ENCODE results near the gene HOXB3. TPM values are rescaled to one million over a fixed set of nuclear protein-coding genes. Genes with fewer than 3 reads are reported as not detected.

Gene HOXB3
- total and polyA plus RNA-seq, 2 of the 4 experiments (the other 2 are of a cell fraction): 6.3 to 59.6 TPM

DNA sequence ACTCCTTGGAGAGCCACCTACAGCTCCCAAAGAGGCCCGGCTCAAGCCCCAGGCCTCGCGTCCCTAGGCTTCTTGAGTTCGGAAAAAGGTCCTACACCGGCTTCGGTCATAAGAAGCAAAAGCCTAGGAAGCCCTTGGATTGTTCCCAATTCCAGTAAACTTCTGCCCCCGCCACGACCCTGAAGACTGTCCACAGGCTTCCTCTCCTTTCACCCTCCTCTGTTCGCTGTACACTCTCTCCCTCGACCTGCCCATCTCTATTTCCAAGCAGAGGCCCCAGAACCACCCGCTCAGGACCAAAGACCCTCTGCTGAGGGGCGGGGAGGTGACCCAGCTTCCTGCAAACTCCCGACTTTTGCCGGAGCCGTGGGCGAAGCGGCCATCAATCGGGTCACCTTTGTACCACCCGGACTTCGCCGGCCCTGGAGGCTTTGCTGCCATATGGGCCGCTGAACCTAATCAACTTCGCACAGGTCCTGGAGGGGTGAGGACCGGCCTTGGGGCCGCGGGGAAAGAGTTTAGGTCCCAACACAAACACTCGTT lies 47.9 kb downstream of the HOXB3 start:
- Histone ChIP-seq H3K4ac (ENCODE audit: low read depth, low read length) (peak overlapping the region; percentile 95), H3K79me1 (ENCODE audit: low read depth in 1 of 2, low read length in 2 of 2) (peaks cover 0 to 41% of the 10 kb centered on the region in 2 experiments; a peak in 2 of 4 replicates), H3K4me3 (ENCODE audit: insufficient read depth, low read depth, low read length) (peak overlapping the region; percentile 96), H3K4me2 (ENCODE audit: low read depth, low read length) (peak overlapping the region; percentile 75), H3K9ac (ENCODE audit: low read depth, low read length) (peak overlapping the region; percentile 100), H2BK120ac (ENCODE audit: low read depth, low read length) (peak overlapping the region; percentile 88), H3K27me3 (ENCODE audit: control insufficient read depth, insufficient read depth, low read length) (no peaks in the 10 kb centered on the region), H3K14ac (replicated peaks; ENCODE audit: low read depth, low read length) (peak overlapping the region; percentile 98), H3K23ac (ENCODE audit: low read depth, low read length) (peak overlapping the region; percentile 97), H4K5ac (ENCODE audit: low read depth, low read length) (peak overlapping the region; percentile 80), H2BK15ac (ENCODE audit: low read depth, low read length) (0 out of 3 replicates have a peak overlapping the region, but pooled peaks have one; percentile 19), H2BK5ac (ENCODE audit: low read depth, low read length, poor library complexity, severe bottlenecking) (peak overlapping the region; percentile 96), H4K8ac (ENCODE audit: low read depth in 2 of 2, low read length in 2 of 2) (peak overlapping the region; percentile 84 to 89), H2AK9ac (replicated peaks; ENCODE audit: low read depth, low read length, poor library complexity) (peak overlapping the region; percentile 96), H3K9me1 (ENCODE audit: insufficient read depth, low read length) (peaks cover 10% of the 10 kb centered on the region), H3K56ac (ENCODE audit: extremely low read depth, insufficient read depth, low read length) (peak overlapping the region; percentile 97), H3K18ac (ENCODE audit: low read depth, low read length) (peak overlapping the region; percentile 61), H2BK20ac (ENCODE audit: low read depth, low read length) (no peak overlapping the region; the same call in 1 of the 2 replicates), H3K36me3 (ENCODE audit: control insufficient read depth, insufficient read depth, low read length) (peaks cover 20% of the 10 kb centered on the region), H4K91ac (ENCODE audit: insufficient read depth, low read depth, low read length) (peak overlapping the region; percentile 94), H3K4me1 (ENCODE audit: control insufficient read depth, insufficient read depth, low read length) (peaks cover 30% of the 10 kb centered on the region), H3K9me3 (ENCODE audit: control insufficient read depth, insufficient read depth, low read length) (no peaks in the 10 kb centered on the region), H4K20me1 (ENCODE audit: insufficient read depth, low read length) (no peaks in the 10 kb centered on the region), H2AK5ac (ENCODE audit: low read depth, low read length) (peak overlapping the region; percentile 83), H3K27ac (ENCODE audit: insufficient read depth, low read length) (peak overlapping the region; percentile 99), H2AFZ (replicated peaks; ENCODE audit: low read length, poor library complexity) (peak overlapping the region; percentile 77)
- no TSS peak for BruUV-seq (replicated peaks)
- intact Hi-C loops (cut with micrococcal nuclease): no loop called here
- dilution Hi-C loops (cut with HindIII; ENCODE audit: low sequenced_read_pairs, unreplicated experiment): no loop called here
- 0% methylated on average over 4 of the region's 27 CpGs; no CpG with 5 or more reads in 1 of the 2 experiments for whole genome bisulfite sequencing, 2 experiments (ENCODE audit: extremely low coverage in 2 of 2, insufficient read length in 1 of 2)
- ATAC-seq (ENCODE audit: low read depth): no peak
- peak; percentile 34 for DNase-seq
- CTCF ChIA-PET: interaction anchor here (0.6 to 2.8 kb wide), 3 partner anchors 16 to 50 kb away, joined by 3 to 8 read pairs (median 3); no protein-coding TSS in a partner anchor
- in situ Hi-C loops (cut with MboI; ENCODE audit: low sequenced_read_pairs): loop anchor here (10.0 kb wide), 1 partner anchor 187 kb away; no protein-coding TSS in a partner anchor
- TF ChIP-seq, protein P1, sequence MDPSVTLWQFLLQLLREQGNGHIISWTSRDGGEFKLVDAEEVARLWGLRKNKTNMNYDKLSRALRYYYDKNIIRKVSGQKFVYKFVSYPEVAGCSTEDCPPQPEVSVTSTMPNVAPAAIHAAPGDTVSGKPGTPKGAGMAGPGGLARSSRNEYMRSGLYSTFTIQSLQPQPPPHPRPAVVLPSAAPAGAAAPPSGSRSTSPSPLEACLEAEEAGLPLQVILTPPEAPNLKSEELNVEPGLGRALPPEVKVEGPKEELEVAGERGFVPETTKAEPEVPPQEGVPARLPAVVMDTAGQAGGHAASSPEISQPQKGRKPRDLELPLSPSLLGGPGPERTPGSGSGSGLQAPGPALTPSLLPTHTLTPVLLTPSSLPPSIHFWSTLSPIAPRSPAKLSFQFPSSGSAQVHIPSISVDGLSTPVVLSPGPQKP (IDR thresholded peaks at IDR 0.05; ENCODE audit: borderline replicate concordance, low read depth, low read length): no peak
- no peak for TF ChIP-seq MAFK (IDR thresholded peaks at IDR 0.05; ENCODE audit: low read depth, low read length)
- no peak for TF ChIP-seq FOS (IDR thresholded peaks at IDR 0.05; ENCODE audit: low read depth, low read length)
- no peak for TF ChIP-seq RAD21 (IDR thresholded peaks at IDR 0.05; ENCODE audit: low read length)
- TF ChIP-seq MAZ (IDR thresholded peaks at IDR 0.05; ENCODE audit: borderline replicate concordance, low read depth, low read length): no peak
- no peak for TF ChIP-seq BHLHE40 (IDR thresholded peaks at IDR 0.05; ENCODE audit: low read depth, low read length)
- TF ChIP-seq RCOR1 (IDR thresholded peaks at IDR 0.05; ENCODE audit: insufficient replicate concordance, low read length): no peak
- TF ChIP-seq RFX5 (IDR thresholded peaks at IDR 0.05; ENCODE audit: low read depth, low read length): no peak
- TF ChIP-seq, protein P2, sequence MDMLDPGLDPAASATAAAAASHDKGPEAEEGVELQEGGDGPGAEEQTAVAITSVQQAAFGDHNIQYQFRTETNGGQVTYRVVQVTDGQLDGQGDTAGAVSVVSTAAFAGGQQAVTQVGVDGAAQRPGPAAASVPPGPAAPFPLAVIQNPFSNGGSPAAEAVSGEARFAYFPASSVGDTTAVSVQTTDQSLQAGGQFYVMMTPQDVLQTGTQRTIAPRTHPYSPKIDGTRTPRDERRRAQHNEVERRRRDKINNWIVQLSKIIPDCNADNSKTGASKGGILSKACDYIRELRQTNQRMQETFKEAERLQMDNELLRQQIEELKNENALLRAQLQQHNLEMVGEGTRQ (IDR thresholded peaks at IDR 0.05; ENCODE audit: low read depth, low read length): no peak
- POLR2A ChIA-PET (ENCODE audit: unreplicated experiment): interaction anchor here (0.5 to 1.5 kb wide), 5 partner anchors 21 to 70 kb away, joined by 3 to 9 read pairs (median 4); partner anchors contain the start of gene HOXB3
